Muscle layer of duodenum (tissue), 2 donors: ENCODE results near the gene INTS3.

Source experiments
- H3K27ac ChIP-seq: one replicate; pipeline ENCODE4 v1.7.0; 2013; ENCODE audit warnings: mild to moderate bottlenecking, low read length
- H3K27me3 ChIP-seq: one replicate; pipeline ENCODE4 v1.7.0; 2013; ENCODE audit warnings: low read depth, mild to moderate bottlenecking, control low read depth, low read length
- H3K36me3 ChIP-seq, 2 donors: one replicate each; pipeline ENCODE4 v1.7.0; 2013; ENCODE audit warnings: low read length in 2 of 2, control low read depth in 1 of 2, mild to moderate bottlenecking in 1 of 2; ENCODE audit not compliant: insufficient read depth in 2 of 2, control insufficient read depth in 1 of 2
- H3K4me1 ChIP-seq, 2 donors: one replicate each; pipeline ENCODE4 v1.7.0; 2013; ENCODE audit warnings: low read length in 2 of 2, mild to moderate bottlenecking in 2 of 2, control low read depth in 1 of 2, moderate library complexity in 1 of 2; ENCODE audit not compliant: insufficient read depth in 2 of 2, control insufficient read depth in 1 of 2
- H3K4me3 ChIP-seq, 2 donors: one replicate each; pipeline ENCODE4 v1.7.0; 2013; ENCODE audit warnings: low read length in 2 of 2, low read depth in 1 of 2, mild to moderate bottlenecking in 1 of 2
- H3K9me3 ChIP-seq, 2 donors: one replicate each; pipeline ENCODE4 v1.7.0; 2013; ENCODE audit warnings: low read length in 2 of 2, control low read depth in 1 of 2, mild to moderate bottlenecking in 1 of 2; ENCODE audit not compliant: control insufficient read depth in 1 of 2
- donor health status: healthy.

Gene INTS3

GRCh38 chr1:153783233-153784190, 55.7 kb downstream of the INTS3 start:
- H3K27ac ChIP-seq, result peak overlapping the region; percentile 90
- peaks cover 4% of the 10 kb centered on the region in 2 donors for H3K36me3 ChIP-seq
- no peaks in the 10 kb centered on the region for H3K9me3 ChIP-seq

GRCh38 chr1:153786038-153786790, 58.4 kb downstream of the INTS3 start:
- H3K4me1 ChIP-seq, result peaks cover 6 to 29% of the 10 kb centered on the region in 2 donors
- H3K36me3 ChIP-seq, result peaks cover 0 to 10% of the 10 kb centered on the region in 2 donors
- H3K4me3 ChIP-seq, result no peak overlapping the region
- H3K27me3 ChIP-seq, result no peaks in the 10 kb centered on the region
- no peaks in the 10 kb centered on the region for H3K9me3 ChIP-seq
- H3K27ac ChIP-seq, result no peak overlapping the region

More at GRCh38 chr1:153783233-153784190, 55.7 kb downstream of the INTS3 start:
- Histone ChIP-seq H3K4me3 (peak overlapping the region; percentile 70 to 76), H3K4me1 (peaks cover 0 to 20% of the 10 kb centered on the region in 2 donors), H3K27me3 (no peaks in the 10 kb centered on the region)

GRCh38 chr1:153789478-153790034, 61.7 kb downstream of the INTS3 start:
- peaks cover 6 to 34% of the 10 kb centered on the region in 2 donors for H3K4me1 ChIP-seq
- H3K27ac ChIP-seq, result peak overlapping the region; percentile 86
- H3K27me3 ChIP-seq, result no peaks in the 10 kb centered on the region
- H3K36me3 ChIP-seq, result peaks cover 0 to 6% of the 10 kb centered on the region in 2 donors
- H3K9me3 ChIP-seq, result no peaks in the 10 kb centered on the region
- peak overlapping the region; percentile 58 to 59 for H3K4me3 ChIP-seq

- H3K4me3 ChIP-seq, result peak overlapping the region; percentile 58 to 59
- no peaks in the 10 kb centered on the region for H3K9me3 ChIP-seq
- peaks cover 0 to 6% of the 10 kb centered on the region in 2 donors for H3K36me3 ChIP-seq
- peaks cover 6 to 34% of the 10 kb centered on the region in 2 donors for H3K4me1 ChIP-seq
- no peaks in the 10 kb centered on the region for H3K27me3 ChIP-seq
- H3K27ac ChIP-seq, result peak overlapping the region; percentile 86
Observed at GRCh38 chr1:153790313-153790965, 62.6 kb downstream of the INTS3 start.

GRCh38 chr1:153790966-153791647, 63.3 kb downstream of the INTS3 start:
- Histone ChIP-seq H3K27ac (peak overlapping the region; percentile 86), H3K4me1 (peaks cover 6 to 34% of the 10 kb centered on the region in 2 donors), H3K36me3 (peaks cover 0 to 6% of the 10 kb centered on the region in 2 donors), H3K4me3 (peak overlapping the region; percentile 58 to 59), H3K27me3 (no peaks in the 10 kb centered on the region), H3K9me3 (no peaks in the 10 kb centered on the region)

GRCh38 chr1:153791648-153792253, 63.9 kb downstream of the INTS3 start:
- H3K27me3 ChIP-seq, result no peaks in the 10 kb centered on the region
- H3K27ac ChIP-seq, result peak overlapping the region; percentile 86
- no peaks in the 10 kb centered on the region for H3K9me3 ChIP-seq
- H3K4me1 ChIP-seq, result peaks cover 6 to 34% of the 10 kb centered on the region in 2 donors
- H3K4me3 ChIP-seq, result peak overlapping the region in 1 of 2 donors; percentile 59
- H3K36me3 ChIP-seq, result peaks cover 0 to 6% of the 10 kb centered on the region in 2 donors

- Histone ChIP-seq H3K27me3 (no peaks in the 10 kb centered on the region), H3K27ac (no peak overlapping the region), H3K36me3 (peaks cover 0 to 6% of the 10 kb centered on the region in 2 donors), H3K4me1 (peaks cover 6 to 34% of the 10 kb centered on the region in 2 donors), H3K9me3 (no peaks in the 10 kb centered on the region), H3K4me3 (no peak overlapping the region)
Observed at GRCh38 chr1:153792631-153793041, 64.8 kb downstream of the INTS3 start.

GRCh38 chr1:153793261-153793972, 65.6 kb downstream of the INTS3 start:
- H3K9me3 ChIP-seq, result no peaks in the 10 kb centered on the region
- no peaks in the 10 kb centered on the region for H3K27me3 ChIP-seq
- H3K4me3 ChIP-seq, result no peak overlapping the region
- H3K36me3 ChIP-seq, result peaks cover 0 to 6% of the 10 kb centered on the region in 2 donors
- peaks cover 6 to 29% of the 10 kb centered on the region in 2 donors for H3K4me1 ChIP-seq
- H3K27ac ChIP-seq, result no peak overlapping the region

GRCh38 chr1:153793973-153794615, 66.2 kb downstream of the INTS3 start:
- H3K36me3 ChIP-seq, result peaks cover 0 to 6% of the 10 kb centered on the region in 2 donors
- peaks cover 6 to 27% of the 10 kb centered on the region in 2 donors for H3K4me1 ChIP-seq
- no peaks in the 10 kb centered on the region for H3K9me3 ChIP-seq
- no peak overlapping the region for H3K27ac ChIP-seq
- no peaks in the 10 kb centered on the region for H3K27me3 ChIP-seq
- H3K4me3 ChIP-seq, result no peak overlapping the region
